NCI-H1694 treated with DMSO at 0.1 percent for 48 hours (cell line): ENCODE measurements around the gene PDZD4.

Source experiments
- DNase-seq: peaks from one replicate; lab custom pipeline; 2025; lab: John Stamatoyannopoulos, UW

The PDZD4 gene

GRCh38 chrX:153868576-153869472, 38.5 kb upstream of the PDZD4 start:
- DNase-seq, result no peak

DNA sequence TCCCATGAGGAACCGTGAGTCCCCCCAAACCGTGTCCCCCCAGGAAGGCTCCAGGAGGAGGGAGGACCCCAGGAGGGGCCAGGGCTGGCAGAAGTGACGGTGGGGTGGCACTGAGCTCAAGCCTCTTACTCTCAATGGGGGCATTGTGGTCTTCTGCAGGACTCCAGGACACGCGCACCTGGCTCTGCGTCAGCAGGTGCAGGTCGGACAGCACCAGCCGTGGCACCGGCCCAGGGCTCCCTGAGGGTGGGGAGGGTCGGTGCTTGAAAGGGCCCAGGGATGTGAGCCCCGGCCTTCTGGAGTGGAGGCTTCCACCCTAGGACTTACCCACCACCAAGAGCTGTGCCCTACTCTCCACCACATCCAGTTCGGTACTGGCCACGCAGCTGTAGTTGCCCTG, 37.3 kb upstream of the PDZD4 start:
- no peak for DNase-seq

GRCh38 chrX:153867139-153867538, 36.8 kb upstream of the PDZD4 start:
- no peak for DNase-seq

DNA sequence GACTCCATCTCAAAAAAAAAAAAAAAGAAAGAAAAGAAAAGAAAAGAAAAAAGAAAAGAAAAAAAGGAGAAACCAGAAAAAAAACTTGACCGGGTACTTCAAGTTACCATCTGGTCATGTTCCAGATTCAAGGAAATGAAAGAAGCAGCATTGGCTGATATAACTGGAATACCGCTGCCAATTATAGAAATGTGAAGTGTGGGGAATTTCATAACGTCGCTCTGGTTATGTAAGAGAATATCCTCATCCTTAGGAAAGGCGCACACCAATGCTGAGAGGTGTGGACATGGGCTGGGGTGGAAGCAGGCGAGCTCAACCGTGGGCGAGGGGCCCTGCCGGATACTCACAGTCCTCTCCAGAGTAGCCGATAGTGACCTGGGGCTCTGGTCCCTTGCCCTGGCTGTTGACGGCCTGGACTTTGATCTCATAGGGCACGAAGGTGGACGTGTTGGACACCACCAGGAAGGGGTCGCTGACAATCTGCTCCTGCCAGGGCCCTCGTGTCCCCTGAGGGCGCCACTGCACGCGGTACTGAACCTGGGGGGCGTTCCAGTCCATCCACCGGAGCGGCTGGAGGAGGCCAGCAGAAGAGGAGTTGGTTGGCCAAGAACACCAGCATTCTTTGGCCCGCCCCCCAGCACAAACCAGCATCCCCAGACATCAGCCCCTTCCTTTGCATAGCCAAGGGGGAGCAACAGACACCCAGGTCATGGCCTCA, 36.1 kb upstream of the PDZD4 start:
- no peak for DNase-seq

- no peak for DNase-seq
These were observed 35.3 kb upstream of the PDZD4 start for GRCh38 chrX:153865685-153866084.

DNA sequence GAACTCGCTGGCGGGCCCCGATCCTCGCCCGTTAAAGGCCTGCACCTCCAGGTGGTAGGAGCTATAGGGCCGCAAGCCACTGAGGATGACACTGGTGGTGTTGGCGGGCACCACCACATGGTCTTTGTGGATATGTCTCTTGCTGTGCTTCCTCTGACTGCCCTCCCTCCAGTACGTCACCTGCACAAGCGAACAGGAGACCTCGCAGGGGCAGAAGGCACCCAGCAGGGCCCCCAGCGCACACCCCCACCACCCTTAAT, 34.9 kb upstream of the PDZD4 start:
- DNase-seq, result no peak

DNA sequence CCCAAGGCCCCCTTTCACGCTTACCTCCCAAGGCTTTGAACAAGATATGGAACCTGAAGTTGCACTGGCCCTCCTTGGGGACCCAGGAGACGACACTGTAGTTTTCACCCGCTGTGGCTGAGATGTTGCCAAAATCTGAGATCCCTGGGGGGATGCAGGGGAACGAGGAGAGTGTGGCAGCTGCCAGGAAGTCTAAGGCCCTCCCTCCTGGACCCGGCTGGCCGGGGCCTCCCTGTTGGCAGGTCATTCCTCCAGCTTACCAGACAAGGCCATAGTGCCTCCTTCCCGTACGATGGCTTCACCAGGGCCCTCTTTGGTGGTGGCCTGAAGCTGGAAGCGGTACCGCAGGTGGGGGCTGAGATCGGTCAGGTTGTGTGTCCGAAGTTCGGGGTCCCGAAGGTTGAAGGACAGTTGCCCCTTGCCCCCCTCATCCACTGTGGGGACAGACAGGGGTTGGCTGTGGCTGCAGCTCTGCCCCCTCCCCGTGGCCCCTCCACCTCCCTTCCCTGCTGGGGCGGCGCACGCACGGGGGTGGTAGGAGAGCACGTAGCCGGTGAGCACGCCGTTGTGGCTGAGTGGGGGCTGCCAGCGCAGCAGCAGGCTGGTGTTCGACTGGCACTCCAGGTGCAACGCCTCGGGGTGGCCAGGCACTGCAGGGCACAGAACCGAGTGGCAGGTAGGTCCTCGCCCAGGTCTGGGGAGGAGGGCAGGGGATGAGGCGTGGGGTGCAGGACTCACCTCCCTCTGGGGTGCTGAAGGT, 34.4 kb upstream of the PDZD4 start:
- DNase-seq, result no peak

- DNase-seq, result no peak
These were observed 33.8 kb upstream of the PDZD4 start for GRCh38 chrX:153864101-153864500.

DNA sequence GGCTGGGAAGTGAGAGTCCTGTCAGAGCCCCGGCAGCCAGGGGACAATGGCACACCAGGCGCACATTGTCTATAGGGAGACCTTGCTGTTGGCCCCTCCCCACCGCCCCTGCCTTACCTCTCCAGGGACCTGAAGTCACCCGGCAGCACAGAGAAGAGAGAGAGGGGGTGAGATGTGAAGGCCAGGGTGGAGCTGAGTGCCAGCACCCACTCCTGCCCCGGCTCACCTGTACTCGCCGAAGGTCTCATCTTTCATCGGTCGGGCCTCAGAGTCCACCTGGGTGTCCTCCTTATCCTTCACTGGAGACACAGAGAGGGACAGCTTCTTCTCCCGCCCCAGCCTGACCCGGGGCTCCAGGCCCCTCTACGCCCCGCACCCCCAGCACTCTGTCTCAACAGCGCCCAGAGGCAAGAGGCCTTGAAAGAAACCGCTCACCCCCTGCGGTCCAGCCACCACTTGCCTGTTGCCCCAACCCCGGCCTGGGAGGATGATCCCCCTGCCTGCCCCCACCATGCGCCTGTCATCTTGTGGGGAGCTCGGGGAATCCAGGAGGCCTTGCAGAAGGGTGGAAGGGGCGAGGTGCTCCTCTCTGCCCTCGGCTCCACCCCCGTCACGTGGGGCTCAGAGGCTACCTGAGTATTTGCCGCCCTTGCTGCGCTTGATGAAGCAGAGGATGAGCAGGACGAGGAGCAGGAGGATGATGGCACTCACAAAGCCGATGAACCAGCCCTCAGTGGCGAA, 33.1 kb upstream of the PDZD4 start:
- DNase-seq, result no peak

- DNase-seq, result no peak
These were observed 32.3 kb upstream of the PDZD4 start for GRCh38 chrX:153862369-153863250.

DNA sequence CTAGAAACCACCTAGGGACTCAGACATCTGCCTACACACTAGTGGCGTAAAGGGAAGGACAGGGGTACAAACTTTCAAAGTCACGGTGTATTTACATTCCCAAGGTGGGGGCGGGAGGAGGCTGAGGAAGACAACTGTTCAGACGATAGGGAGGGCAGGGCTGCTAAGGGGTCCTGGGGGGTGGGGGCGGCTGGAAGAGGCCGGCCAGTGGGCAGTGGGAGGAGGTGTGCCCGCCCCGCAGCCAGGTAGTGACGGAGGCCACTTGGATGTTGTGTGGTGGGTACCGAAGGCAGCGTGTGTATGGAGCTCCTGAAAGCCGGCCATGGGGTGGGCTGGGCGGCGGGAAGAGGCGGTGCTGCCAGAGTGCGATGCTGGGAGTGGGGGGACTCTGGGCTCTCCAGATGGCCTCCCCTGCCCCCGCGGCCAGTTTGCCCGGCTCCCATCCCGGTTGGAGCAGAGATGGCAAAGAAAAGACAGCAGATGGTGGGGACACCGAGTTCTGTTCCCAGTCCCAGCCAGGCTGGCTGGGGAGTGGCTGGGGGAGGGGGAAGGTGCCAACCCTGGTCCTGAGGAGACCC, 31.5 kb upstream of the PDZD4 start:
- DNase-seq, result peak; percentile 74

- DNase-seq, result no peak
These were observed 30.8 kb upstream of the PDZD4 start for GRCh38 chrX:153861151-153861550.

DNA sequence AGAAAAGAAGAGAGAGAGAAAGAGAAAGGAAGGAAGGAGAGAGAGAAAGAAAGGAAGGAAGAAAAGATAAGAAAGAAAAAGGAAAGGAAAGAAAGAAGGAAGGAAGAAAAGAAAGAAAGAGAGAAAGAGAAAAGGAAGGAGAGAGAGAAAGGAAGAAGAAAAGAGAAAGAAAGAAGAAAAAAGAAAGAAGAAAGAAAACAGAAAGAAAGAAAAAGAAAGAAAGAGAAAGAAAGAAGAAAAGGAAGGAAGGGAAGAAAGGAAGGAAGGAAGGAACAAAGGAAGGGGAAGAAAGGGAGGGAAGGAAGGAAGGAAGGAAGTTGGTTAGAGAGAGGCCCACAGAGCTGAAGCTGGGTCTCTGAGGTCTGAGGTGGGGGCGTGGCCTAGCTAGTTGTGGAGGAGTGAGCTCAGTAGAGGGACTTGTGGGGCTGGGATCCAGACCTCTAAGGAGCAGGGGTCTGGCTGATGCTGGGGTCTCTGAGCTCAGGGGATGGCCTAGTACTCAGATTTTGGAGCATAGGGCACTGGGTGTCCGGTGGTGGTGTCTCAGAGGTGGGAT, 27.1 kb upstream of the PDZD4 start:
- DNase-seq, result no peak

DNA sequence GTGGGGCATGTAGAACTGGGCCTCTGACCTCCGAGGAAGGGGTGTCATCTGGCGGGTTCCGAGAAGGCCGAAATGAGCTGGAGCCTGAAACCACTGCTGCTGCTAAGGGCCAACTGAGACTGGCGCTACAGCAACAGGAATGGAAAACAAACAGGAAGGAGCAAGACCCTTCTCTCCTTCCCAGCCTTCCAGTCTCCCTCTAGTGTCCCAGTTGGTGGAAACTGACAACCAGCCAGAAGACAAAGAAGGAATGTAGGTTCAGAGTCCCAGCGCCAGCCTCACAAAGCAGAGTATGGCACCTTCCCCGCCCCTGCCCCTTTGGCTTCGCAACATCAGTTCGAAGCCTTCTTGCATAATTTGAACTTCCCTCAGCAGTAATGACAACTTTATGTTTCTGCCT, 24.4 kb upstream of the PDZD4 start:
- no peak for DNase-seq

GRCh38 chrX:153853902-153854267, 23.5 kb upstream of the PDZD4 start:
- no peak for DNase-seq

DNA sequence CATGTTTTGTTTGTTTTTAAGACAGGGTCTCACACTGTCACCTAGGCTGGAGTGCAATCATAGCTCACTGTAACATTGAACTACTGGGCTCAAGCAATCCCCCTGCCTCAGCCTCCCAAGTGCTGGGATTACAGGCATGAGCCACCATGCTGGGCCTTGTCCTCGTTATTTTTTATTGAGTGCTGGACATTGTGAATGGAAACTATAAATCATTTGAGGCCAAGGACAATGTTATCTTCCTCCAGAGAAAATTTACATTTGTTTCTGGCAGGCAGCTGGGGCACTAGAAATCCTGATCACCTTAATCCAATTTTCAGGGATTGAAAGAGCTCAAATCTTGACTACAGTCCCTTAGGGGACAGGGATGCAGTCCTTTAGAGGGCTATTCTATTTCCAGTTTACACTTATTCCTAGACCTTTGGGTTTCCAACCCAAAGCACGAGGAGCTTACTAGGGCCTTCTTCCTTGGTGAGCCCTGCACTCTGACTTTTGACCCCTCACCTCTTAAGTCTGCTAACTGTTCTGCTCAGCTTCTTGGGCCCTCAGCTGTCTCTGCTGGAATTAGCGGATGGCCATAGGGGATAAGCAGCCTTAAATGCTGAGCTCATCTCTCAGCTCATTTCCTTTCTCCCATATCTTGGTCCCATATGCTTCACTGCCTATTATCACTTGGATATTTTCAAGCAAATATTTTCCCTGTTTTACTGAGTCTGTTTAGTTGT, 23.0 kb upstream of the PDZD4 start:
- no peak for DNase-seq

DNA sequence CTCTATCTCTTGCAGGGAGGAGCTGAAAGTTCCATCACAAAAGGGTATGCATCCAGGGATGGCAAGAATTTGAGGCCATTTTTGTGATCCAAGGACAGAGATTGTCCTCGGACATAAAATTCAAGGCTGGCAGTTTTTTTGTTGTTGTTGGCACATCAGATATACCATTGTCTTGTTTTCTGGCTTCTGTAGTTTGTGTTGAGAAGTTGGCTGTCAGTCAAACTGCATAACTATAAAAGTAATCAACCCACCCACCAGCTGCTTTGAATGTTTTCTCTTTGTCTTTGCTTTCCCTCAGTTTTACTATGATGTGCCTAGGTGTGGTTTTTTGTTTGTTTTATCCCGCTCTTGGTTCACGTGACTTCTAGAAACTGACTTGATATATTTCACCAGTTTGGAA, 21.6 kb upstream of the PDZD4 start:
- no peak for DNase-seq

DNA sequence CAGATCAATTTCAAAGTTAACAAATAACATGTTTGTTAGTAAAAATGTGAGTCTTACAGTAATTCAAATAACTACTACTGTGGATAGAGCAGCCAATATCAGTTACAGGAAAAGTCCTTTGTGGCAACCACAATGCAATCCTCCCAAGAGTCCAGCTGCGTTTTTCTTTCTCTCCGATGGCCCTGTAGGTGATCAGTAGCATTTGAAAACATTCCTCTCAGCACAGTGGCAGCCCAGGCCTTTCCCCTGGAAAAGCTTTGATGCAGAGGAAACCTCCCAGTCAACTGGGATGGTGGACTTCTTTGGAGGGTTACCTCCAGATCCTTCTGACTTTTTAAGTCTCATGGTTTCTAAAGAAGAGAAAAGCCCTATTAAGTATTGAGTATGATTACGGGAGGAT, 18.0 kb upstream of the PDZD4 start:
- no peak for DNase-seq

GRCh38 chrX:153845842-153846241, 15.5 kb upstream of the PDZD4 start:
- no peak for DNase-seq

DNA sequence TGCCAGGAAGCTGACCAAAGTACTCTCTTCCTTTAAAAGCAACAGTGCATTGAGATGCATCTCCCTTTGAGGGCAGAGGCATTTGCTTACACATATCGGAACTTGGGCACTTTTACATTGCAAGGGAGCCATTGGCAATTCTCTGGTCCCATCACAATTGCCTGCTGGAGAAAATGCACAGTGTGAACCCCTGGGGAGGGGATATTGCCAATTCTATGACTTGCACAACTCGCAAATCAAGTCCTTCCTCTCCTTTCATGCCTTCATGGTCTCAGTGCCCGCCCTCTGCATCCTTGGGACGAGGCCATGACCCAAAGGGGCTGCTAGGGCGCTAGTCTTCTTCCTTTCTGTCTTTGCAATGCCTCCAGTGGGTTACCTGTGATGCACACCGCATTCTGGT, 14.9 kb upstream of the PDZD4 start:
- no peak for DNase-seq
